BJ (cell line): Measurements from ENCODE around the gene MCCD1. TPM values are rescaled to one million over a fixed set of nuclear protein-coding genes. Genes with fewer than 3 reads are reported as not detected.

Experiments used
- CTCF ChIA-PET: fragments of 350-600 bp; formaldehyde crosslinking; extraction: SDS; loops from one replicate; lab custom pipeline; 2021; ENCODE audit warnings: antibody characterized with exemption, inconsistent platforms; lab: Yijun Ruan, JAX
- POLR2A ChIA-PET: fragments of 300-600 bp; sonication (Branson Sonifier 250); formaldehyde crosslinking; extraction: SDS; loops from one replicate; lab custom pipeline; 2021; ENCODE audit warnings: antibody characterized with exemption; lab: Charles Lee
- DNase-seq: peaks from one replicate; pipeline ENCODE4 v3.0.0-alpha.2; 2011; ENCODE audit warnings: low read depth
- H3K27me3 ChIP-seq: 2 replicates; pipeline ENCODE4 v1.6.0; 2011; ENCODE audit warnings: low read length; ENCODE audit not compliant: control insufficient read depth, insufficient read depth
- H3K36me3 ChIP-seq: 2 replicates; pipeline ENCODE4 v1.5.1; 2011; ENCODE audit warnings: low read length; ENCODE audit not compliant: control insufficient read depth, insufficient read depth
- H3K4me3 ChIP-seq: 2 replicates; pipeline ENCODE4 v1.5.1; 2011; ENCODE audit warnings: low read depth, mild to moderate bottlenecking, control low read depth, low read length
- CTCF ChIP-seq: IDR thresholded peaks from 2 replicates; pipeline ENCODE4 v1.5.1; 2011; ENCODE audit warnings: low read depth, mild to moderate bottlenecking, control low read depth, inconsistent platforms, low read length, moderate library complexity; ENCODE audit not compliant: insufficient read depth
- polyA minus RNA-seq: library from RNA; depleted of rRNA, polyadenylated mRNA; stranded (reverse); fragments of >200 nt; gene quantifications from 2 replicates; pipeline ENCODE4 v1.2.3, GENCODE V29; 2011; rRNA and poly(A)+ RNA removed
- polyA plus RNA-seq: library from polyadenylated mRNA; depleted of rRNA; stranded (reverse); fragments of >200 nt; gene quantifications from 2 replicates; pipeline ENCODE4 v1.2.3, GENCODE V29; 2011; rRNA removed

Gene MCCD1
- polyA plus RNA-seq (not detected in 2 replicates), polyA minus RNA-seq (not detected in 2 replicates)

- no peak within 1 kb of the TSS for H3K4me3 ChIP-seq
- peaks cover 19% of the 10 kb centered on the region for H3K36me3 ChIP-seq
- H3K27me3 ChIP-seq: no peaks in the 10 kb centered on the region
- POLR2A ChIA-PET: interaction anchor here (0.7 kb wide), 1 partner anchor 774 kb away, joined by 7 read pairs; no protein-coding TSS in a partner anchor
- CTCF ChIA-PET: interaction anchor here (1.0 to 3.0 kb wide), 4 partner anchors 10 to 34 kb away, joined by 3 to 12 read pairs (median 4); partner anchors contain the start of gene ATP6V1G2
- no peak for DNase-seq
- TF ChIP-seq CTCF: no peak
Measured at GRCh38 chr6:31528821-31529328, at the start of gene MCCD1. Gene MCCD1, plus strand, starts transcription at chr6:31528962. Its CDS starts 53 bp downstream, at chr6:31529015.

DNA sequence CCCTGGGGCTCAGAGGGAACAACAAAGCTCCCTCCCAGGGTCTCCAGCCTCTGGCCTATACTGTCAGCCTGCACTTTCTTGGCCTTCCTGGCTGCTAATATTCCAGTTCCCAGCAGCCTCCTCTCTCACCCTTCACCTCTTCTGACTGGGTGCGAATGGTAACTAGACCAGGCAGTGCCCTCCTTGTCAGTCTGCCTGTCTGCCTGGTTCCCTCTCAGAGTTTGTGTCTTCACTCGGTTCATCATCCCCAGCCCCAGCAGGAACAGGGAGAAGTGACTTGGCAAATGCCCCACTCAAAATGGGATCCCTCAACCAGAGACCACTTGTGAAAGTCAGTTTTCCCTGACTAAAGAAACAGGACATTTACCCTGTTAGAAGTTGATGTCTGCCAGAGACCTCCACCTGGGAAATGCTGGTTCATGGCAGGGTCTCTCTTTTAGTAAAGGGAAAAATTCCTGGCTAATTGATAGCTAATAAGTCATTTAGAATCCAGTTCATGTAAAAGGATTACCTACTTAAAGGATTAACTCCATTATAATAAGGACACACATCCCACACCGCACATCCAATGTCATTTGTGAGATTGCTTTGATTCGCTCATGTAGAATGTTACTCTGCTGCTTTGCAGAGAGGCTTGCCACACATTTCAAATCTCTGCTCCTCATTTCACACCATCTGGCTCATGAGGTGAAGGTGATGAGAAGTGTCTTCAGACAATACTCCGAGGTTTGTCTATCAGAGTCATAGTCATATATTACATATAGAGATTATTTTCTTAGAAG lies 49.4 kb upstream of the MCCD1 start:
- Histone ChIP-seq H3K27me3 (peaks cover 15% of the 10 kb centered on the region), H3K36me3 (no peaks in the 10 kb centered on the region), H3K4me3 (no peak overlapping the region)
- ChIA-PET CTCF (no interaction called here), POLR2A (no interaction called here)
- DNase-seq: no peak
- no peak for TF ChIP-seq CTCF

GRCh38 chr6:31479933-31480535 lies 48.7 kb upstream of the MCCD1 start:
- ChIA-PET CTCF (no interaction called here), POLR2A (no interaction called here)
- TF ChIP-seq CTCF: no peak
- DNase-seq: no peak
- no peaks in the 10 kb centered on the region for H3K36me3 ChIP-seq
- peaks cover 15% of the 10 kb centered on the region for H3K27me3 ChIP-seq
- H3K4me3 ChIP-seq: no peak overlapping the region

DNA sequence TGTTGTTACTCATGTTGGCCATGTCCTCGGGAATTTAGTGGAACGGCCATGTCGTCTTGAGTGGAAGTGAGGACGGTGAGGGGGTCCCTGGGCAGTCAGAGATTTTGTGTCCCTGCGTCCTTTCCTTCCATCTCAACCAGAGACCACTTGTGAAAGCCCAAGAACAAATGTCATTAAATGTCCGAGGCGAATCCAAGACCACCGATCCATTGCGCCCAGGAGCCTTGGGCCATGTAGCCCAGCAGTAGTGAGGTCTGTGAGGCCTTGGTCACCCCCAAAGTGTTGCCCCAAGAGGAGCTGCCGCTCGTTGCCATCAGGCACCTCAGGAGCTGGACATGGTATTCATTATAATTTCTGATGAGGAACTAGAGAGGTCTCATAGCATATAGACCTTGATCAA lies 48.2 kb upstream of the MCCD1 start:
- H3K27me3 ChIP-seq: peaks cover 15% of the 10 kb centered on the region
- ChIA-PET CTCF (interaction anchor here (0.6 to 1.1 kb wide), 2 partner anchors 39 to 113 kb away, joined by 3 read pairs; no protein-coding TSS in a partner anchor), POLR2A (no interaction called here)
- TF ChIP-seq CTCF: no peak
- H3K4me3 ChIP-seq: no peak overlapping the region
- H3K36me3 ChIP-seq: no peaks in the 10 kb centered on the region
- DNase-seq: no peak

DNA sequence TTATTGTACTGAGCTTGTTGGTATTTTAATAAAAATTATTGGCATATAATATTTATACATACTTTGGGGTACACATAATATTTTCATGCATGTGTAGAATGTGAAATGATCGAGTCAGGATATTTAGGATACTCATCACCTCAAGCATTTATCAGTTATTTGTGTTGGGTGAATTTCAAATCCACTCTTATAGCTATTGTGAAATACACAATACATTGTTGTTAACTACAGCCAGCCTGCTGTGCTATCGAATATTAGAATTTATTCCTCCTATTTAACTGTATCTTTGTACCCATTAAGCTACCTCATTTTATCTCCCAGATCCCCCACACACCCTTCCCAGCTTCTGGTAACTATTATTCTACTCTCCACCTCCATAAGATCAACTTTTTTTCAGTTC lies 45.4 kb upstream of the MCCD1 start:
- no peak for DNase-seq
- no peaks in the 10 kb centered on the region for H3K36me3 ChIP-seq
- H3K27me3 ChIP-seq: peaks cover 5% of the 10 kb centered on the region
- no peak for TF ChIP-seq CTCF
- no peak overlapping the region for H3K4me3 ChIP-seq
- CTCF ChIA-PET: interaction anchor here (0.8 to 1.2 kb wide), 2 partner anchors 11 to 41 kb away, joined by 3 to 4 read pairs; no protein-coding TSS in a partner anchor
- POLR2A ChIA-PET: interaction anchor here (0.6 kb wide), 1 partner anchor 84 kb away, joined by 12 read pairs; no protein-coding TSS in a partner anchor
